HG03469 (cell line): ENCODE results near the gene TRAPPC2L.

Experiments used
- ATAC-seq: cut with Tn5 transposase; IDR thresholded peaks from one replicate; pipeline ENCODE4 v1.9.1; 2021; ENCODE audit warnings: mild to moderate bottlenecking, moderate library complexity, moderate number of reproducible peaks; ENCODE audit not compliant: unreplicated experiment

The TRAPPC2L gene

GRCh38 chr16:88856828-88857727 is at the start of gene TRAPPC2L, which contains the start of gene GALNS:
TRAPPC2L (plus strand) TSS chr16:88857127; CDS start chr16:88857151, 24 bp downstream.
GALNS (minus strand) TSS chr16:88856947; CDS start chr16:88856877, 70 bp downstream.
- ATAC-seq: peak; percentile 57

GRCh38 chr16:88807142-88807625 is 49.7 kb upstream of the TRAPPC2L start:
- no peak for ATAC-seq

- no peak for ATAC-seq
Measured at GRCh38 chr16:88807626-88808453, 49.1 kb upstream of the TRAPPC2L start.

- ATAC-seq: no peak
Measured at GRCh38 chr16:88809068-88809675, 47.8 kb upstream of the TRAPPC2L start.

GRCh38 chr16:88809676-88810165 is 47.2 kb upstream of the TRAPPC2L start:
- ATAC-seq: no peak

GRCh38 chr16:88810166-88810911 is 46.6 kb upstream of the TRAPPC2L start:
- ATAC-seq: no peak

GRCh38 chr16:88810912-88811768 is 45.8 kb upstream of the TRAPPC2L start:
- peak; percentile 20 for ATAC-seq

- ATAC-seq: peak; percentile 53
Measured at GRCh38 chr16:88811769-88812512, 45.0 kb upstream of the TRAPPC2L start, which contains the start of gene APRT. APRT (minus strand) TSS chr16:88811928; CDS start chr16:88811899, 29 bp downstream.

- no peak for ATAC-seq
Measured at GRCh38 chr16:88812513-88813268, 44.2 kb upstream of the TRAPPC2L start.

GRCh38 chr16:88813269-88814143 is 43.4 kb upstream of the TRAPPC2L start:
- no peak for ATAC-seq

GRCh38 chr16:88814144-88814502 is 42.8 kb upstream of the TRAPPC2L start:
- ATAC-seq: no peak

GRCh38 chr16:88815227-88815626 is 41.7 kb upstream of the TRAPPC2L start:
- ATAC-seq: no peak

- ATAC-seq: no peak
Measured at GRCh38 chr16:88815901-88816589, 40.9 kb upstream of the TRAPPC2L start.

- no peak for ATAC-seq
Measured at GRCh38 chr16:88816736-88817535, 40.0 kb upstream of the TRAPPC2L start.
